Activated CD4-positive, alpha-beta T cell treated with anti-CD3 and anti-CD28 coated beads, Interleukin-2, amount 10 ng/mL, durations not matched to agents 7 days and 5 days (primary cell): ENCODE data around the gene ANO3. TPM values are rescaled to one million over a fixed set of nuclear protein-coding genes. Genes with fewer than 3 reads are reported as not detected.

Experiments
- CTCF ChIA-PET: fragments of 350-600 bp; sonication (Branson Sonifier 250); formaldehyde crosslinking; loops from one replicate; lab custom pipeline; 2021; ENCODE audit warnings: antibody characterized with exemption; lab: Charles Lee
- POLR2A ChIA-PET: fragments of 350-600 bp; sonication (Branson Sonifier 250); formaldehyde crosslinking; loops from one replicate; lab custom pipeline; 2021; ENCODE audit warnings: antibody characterized with exemption; lab: Charles Lee
- DNase-seq: peaks from one replicate; pipeline ENCODE4 v3.0.0-alpha.2; 2020
- H3K27ac Mint-ChIP-seq: one replicate; pipeline ENCODE4 v1.8.0; 2021; ENCODE audit warnings: mild to moderate bottlenecking, moderate library complexity, mixed read lengths
- H3K27me3 Mint-ChIP-seq: one replicate; pipeline ENCODE4 v1.8.0; 2021; ENCODE audit warnings: mixed read lengths
- H3K36me3 Mint-ChIP-seq: one replicate; pipeline ENCODE4 v1.8.0; 2021; ENCODE audit warnings: low read depth, mixed read lengths
- H3K4me1 Mint-ChIP-seq: one replicate; pipeline ENCODE4 v1.8.0; 2021; ENCODE audit warnings: mixed read lengths
- H3K4me3 Mint-ChIP-seq: one replicate; pipeline ENCODE4 v1.8.0; 2021; ENCODE audit warnings: mild to moderate bottlenecking, moderate library complexity, mixed read lengths
- H3K9me3 Mint-ChIP-seq: one replicate; pipeline ENCODE4 v1.8.0; 2021; ENCODE audit warnings: mixed read lengths
- total RNA-seq, 2 experiments: library from RNA; stranded (reverse); gene quantifications; one replicate each; pipeline ENCODE4 v1.2.3, GENCODE V29; 2021

ANO3 gene
- total RNA-seq, 2 experiments from 2014 or later: not detected

- no peaks in the 10 kb centered on the region for H3K4me1 Mint-ChIP-seq
- no peaks in the 10 kb centered on the region for H3K36me3 Mint-ChIP-seq
- no peaks in the 10 kb centered on the region for H3K9me3 Mint-ChIP-seq
- DNase-seq: no peak
- no peak overlapping the region for H3K27ac Mint-ChIP-seq
- H3K27me3 Mint-ChIP-seq: no peaks in the 10 kb centered on the region
- CTCF ChIA-PET: interaction anchor here (1.2 kb wide), 1 partner anchor 10 kb away, joined by 3 read pairs; no protein-coding TSS in a partner anchor
- H3K4me3 Mint-ChIP-seq: no peak overlapping the region
- POLR2A ChIA-PET: no interaction called here
Observed at GRCh38 chr11:26700574-26701235, 368.8 kb downstream of the ANO3 start.

- no peaks in the 10 kb centered on the region for H3K36me3 Mint-ChIP-seq
- no peak overlapping the region for H3K27ac Mint-ChIP-seq
- no peaks in the 10 kb centered on the region for H3K4me1 Mint-ChIP-seq
- ChIA-PET CTCF (interaction anchor here (1.5 kb wide), 1 partner anchor 9 kb away, joined by 4 read pairs; no protein-coding TSS in a partner anchor), POLR2A (no interaction called here)
- DNase-seq: no peak
- H3K4me3 Mint-ChIP-seq: no peak overlapping the region
- no peaks in the 10 kb centered on the region for H3K27me3 Mint-ChIP-seq
- no peaks in the 10 kb centered on the region for H3K9me3 Mint-ChIP-seq
Observed at GRCh38 chr11:26702406-26702805, 370.5 kb downstream of the ANO3 start.

GRCh38 chr11:26703411-26704191 lies 371.7 kb downstream of the ANO3 start:
- Mint-ChIP-seq H3K27ac (no peak overlapping the region), H3K27me3 (no peaks in the 10 kb centered on the region), H3K9me3 (no peaks in the 10 kb centered on the region), H3K4me3 (no peak overlapping the region), H3K4me1 (no peaks in the 10 kb centered on the region), H3K36me3 (no peaks in the 10 kb centered on the region)
- ChIA-PET POLR2A (no interaction called here), CTCF (no interaction called here)
- no peak for DNase-seq

- Mint-ChIP-seq H3K4me1 (no peaks in the 10 kb centered on the region), H3K9me3 (no peaks in the 10 kb centered on the region), H3K36me3 (no peaks in the 10 kb centered on the region), H3K4me3 (no peak overlapping the region), H3K27me3 (no peaks in the 10 kb centered on the region), H3K27ac (no peak overlapping the region)
- no peak for DNase-seq
- ChIA-PET POLR2A (no interaction called here), CTCF (no interaction called here)
Observed at GRCh38 chr11:26704249-26704648, 372.3 kb downstream of the ANO3 start.

- Mint-ChIP-seq H3K4me3 (no peak overlapping the region), H3K36me3 (no peaks in the 10 kb centered on the region), H3K9me3 (no peaks in the 10 kb centered on the region), H3K27me3 (no peaks in the 10 kb centered on the region), H3K4me1 (no peaks in the 10 kb centered on the region), H3K27ac (no peak overlapping the region)
- POLR2A ChIA-PET: no interaction called here
- DNase-seq: no peak
- CTCF ChIA-PET: no interaction called here
Observed at GRCh38 chr11:26706181-26706580, 374.3 kb downstream of the ANO3 start.

GRCh38 chr11:26708736-26709456 lies 377.0 kb downstream of the ANO3 start:
- CTCF ChIA-PET: no interaction called here
- no peak overlapping the region for H3K4me3 Mint-ChIP-seq
- no peaks in the 10 kb centered on the region for H3K27me3 Mint-ChIP-seq

GRCh38 chr11:26710489-26710888 lies 378.6 kb downstream of the ANO3 start:
- H3K9me3 Mint-ChIP-seq: peaks cover 2% of the 10 kb centered on the region
- H3K36me3 Mint-ChIP-seq: no peaks in the 10 kb centered on the region
- no peak overlapping the region for H3K4me3 Mint-ChIP-seq
- H3K4me1 Mint-ChIP-seq: no peaks in the 10 kb centered on the region
- H3K27me3 Mint-ChIP-seq: no peaks in the 10 kb centered on the region
- POLR2A ChIA-PET: no interaction called here
- CTCF ChIA-PET: interaction anchor here (1.7 kb wide), 1 partner anchor 9 kb away, joined by 3 read pairs; no protein-coding TSS in a partner anchor
- no peak overlapping the region for H3K27ac Mint-ChIP-seq
- no peak for DNase-seq

More at GRCh38 chr11:26708736-26709456, 377.0 kb downstream of the ANO3 start:
- peaks cover 2% of the 10 kb centered on the region for H3K9me3 Mint-ChIP-seq
- POLR2A ChIA-PET: no interaction called here
- H3K36me3 Mint-ChIP-seq: no peaks in the 10 kb centered on the region
- no peaks in the 10 kb centered on the region for H3K4me1 Mint-ChIP-seq
- H3K27ac Mint-ChIP-seq: no peak overlapping the region
- no peak for DNase-seq

- H3K27me3 Mint-ChIP-seq: no peaks in the 10 kb centered on the region
- POLR2A ChIA-PET: no interaction called here
- no peak for DNase-seq
- H3K9me3 Mint-ChIP-seq: peaks cover 2% of the 10 kb centered on the region
- no peaks in the 10 kb centered on the region for H3K36me3 Mint-ChIP-seq
- H3K4me1 Mint-ChIP-seq: no peaks in the 10 kb centered on the region
- CTCF ChIA-PET: no interaction called here
- H3K27ac Mint-ChIP-seq: no peak overlapping the region
- no peak overlapping the region for H3K4me3 Mint-ChIP-seq
Observed at GRCh38 chr11:26712497-26712896, 380.6 kb downstream of the ANO3 start.

Other genes with a start within 250 kb of the ANO3 start
- not detected for gene MUC15, start 240.1 kb downstream of the ANO3 start, total RNA-seq